Coronary artery (tissue), 2 donors: ENCODE data around the gene AKAP1.

ENCODE experiments used
- DNase-seq: peaks from one replicate; pipeline ENCODE4 v3.0.0-alpha.2; 2017; ENCODE audit warnings: low spot score
- H3K27ac ChIP-seq, 2 donors: fragments of 200-600 bp; sonication (generic); one replicate each; pipeline ENCODE4 v1.5.1; 2016 to 2019
- H3K4me3 ChIP-seq: fragments of 200-600 bp; sonication (generic); 2 replicates; pipeline ENCODE4 v1.5.1; 2016; ENCODE audit warnings: mild to moderate bottlenecking, moderate library complexity
- CTCF ChIP-seq: fragments of 200-600 bp; sonication (generic); IDR thresholded peaks from one replicate; pipeline ENCODE4 v1.5.1; 2019; ENCODE audit warnings: antibody characterized with exemption

The AKAP1 gene

GRCh38 chr17:57044976-57045867, 39.8 kb upstream of the AKAP1 start:
- H3K27ac ChIP-seq = peak overlapping the region in 1 of 2 donors; percentile 74
- DNase-seq = no peak
- peak overlapping the region; percentile 75 for H3K4me3 ChIP-seq
- no peak for TF ChIP-seq CTCF

GRCh38 chr17:57045868-57046704, 39.0 kb upstream of the AKAP1 start:
- no peak for TF ChIP-seq CTCF
- H3K4me3 ChIP-seq = peak overlapping the region; percentile 75
- DNase-seq = no peak
- H3K27ac ChIP-seq = peak overlapping the region in 1 of 2 donors; percentile 74

- TF ChIP-seq CTCF = no peak
- peak overlapping the region; percentile 75 for H3K4me3 ChIP-seq
- DNase-seq = no peak
- peak overlapping the region in 1 of 2 donors; percentile 74 for H3K27ac ChIP-seq
Observed at GRCh38 chr17:57046749-57047148, 38.3 kb upstream of the AKAP1 start.

GRCh38 chr17:57048096-57048495, 37.0 kb upstream of the AKAP1 start:
- Histone ChIP-seq H3K4me3 (no peak overlapping the region), H3K27ac (no peak overlapping the region)
- TF ChIP-seq CTCF = no peak
- DNase-seq = no peak

- Histone ChIP-seq H3K27ac (no peak overlapping the region), H3K4me3 (no peak overlapping the region)
- no peak for DNase-seq
- TF ChIP-seq CTCF = no peak
Observed at GRCh38 chr17:57050306-57050705, 34.7 kb upstream of the AKAP1 start.

GRCh38 chr17:57051886-57052361, 33.1 kb upstream of the AKAP1 start:
- no peak for TF ChIP-seq CTCF
- no peak overlapping the region for H3K27ac ChIP-seq
- no peak for DNase-seq

More at GRCh38 chr17:57051886-57052361, 33.1 kb upstream of the AKAP1 start:
- H3K4me3 ChIP-seq = no peak overlapping the region
